Measurements from ENCODE around the gene FCER1A.

FCER1A gene

DNA sequence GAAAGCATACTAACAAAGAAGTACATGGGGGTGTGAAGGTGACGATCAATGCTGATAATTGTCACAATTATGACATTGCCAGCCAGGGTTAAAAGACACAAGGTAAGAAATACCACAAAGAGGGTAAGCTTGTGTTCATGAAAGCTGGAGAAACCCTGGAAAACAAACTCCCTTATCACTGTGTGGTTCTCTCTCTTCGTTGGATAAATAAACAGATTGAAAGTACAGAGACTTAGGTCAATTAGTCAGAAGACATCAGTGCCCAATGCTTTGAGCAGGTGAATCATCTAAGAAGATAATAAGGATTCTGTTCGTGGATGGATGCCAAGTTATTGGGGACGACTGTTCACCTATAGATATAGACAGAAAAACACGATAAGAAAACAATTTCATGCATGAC is 22.4 kb upstream of the FCER1A start:
- DNase-seq (ENCODE audit: low read depth) = no peak
- TF ChIP-seq CTCF (IDR thresholded peaks at IDR 0.05; ENCODE audit: control insufficient read depth, extremely low read depth, insufficient read depth) = no peak
- H3K4me3 ChIP-seq (ENCODE audit: low read depth, low read length) = no peak overlapping the region

DNA sequence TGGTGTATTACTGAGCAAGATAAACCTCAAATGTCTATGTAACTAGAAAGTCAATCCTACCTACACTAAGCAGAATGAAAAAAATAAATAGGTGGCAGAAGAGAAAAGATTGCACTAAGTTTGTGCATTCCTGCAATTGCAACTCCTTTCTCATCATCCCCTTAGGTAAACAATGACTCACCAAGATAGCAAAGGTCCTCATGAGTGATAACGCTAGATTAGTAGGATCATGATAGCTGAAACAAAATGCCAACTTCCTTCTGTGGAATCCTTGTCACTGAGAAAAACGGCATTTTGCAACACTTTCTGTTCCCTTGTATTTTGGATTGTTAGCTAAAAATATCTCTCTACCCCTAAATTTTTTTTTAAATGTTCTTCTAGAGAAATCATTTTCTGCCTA is 20.0 kb upstream of the FCER1A start:
- no peak for TF ChIP-seq CTCF (IDR thresholded peaks at IDR 0.05; ENCODE audit: control insufficient read depth, extremely low read depth, insufficient read depth)
- H3K4me3 ChIP-seq (ENCODE audit: low read depth, low read length) = no peak overlapping the region
- no peak for DNase-seq (ENCODE audit: low read depth)

- no peak overlapping the region for H3K4me3 ChIP-seq (ENCODE audit: low read depth, low read length)
- DNase-seq (ENCODE audit: low read depth) = no peak
- TF ChIP-seq CTCF (IDR thresholded peaks at IDR 0.05; ENCODE audit: control insufficient read depth, extremely low read depth, insufficient read depth) = no peak
Observed at GRCh38 chr1:159289060-159289459, 13.1 kb upstream of the FCER1A start.

- H3K4me3 ChIP-seq (ENCODE audit: low read depth, low read length) = no peak overlapping the region
- DNase-seq (ENCODE audit: low read depth) = no peak
- TF ChIP-seq CTCF (IDR thresholded peaks at IDR 0.05; ENCODE audit: control insufficient read depth, extremely low read depth, insufficient read depth) = no peak
Observed at GRCh38 chr1:159291424-159291823, 10.7 kb upstream of the FCER1A start.

DNA sequence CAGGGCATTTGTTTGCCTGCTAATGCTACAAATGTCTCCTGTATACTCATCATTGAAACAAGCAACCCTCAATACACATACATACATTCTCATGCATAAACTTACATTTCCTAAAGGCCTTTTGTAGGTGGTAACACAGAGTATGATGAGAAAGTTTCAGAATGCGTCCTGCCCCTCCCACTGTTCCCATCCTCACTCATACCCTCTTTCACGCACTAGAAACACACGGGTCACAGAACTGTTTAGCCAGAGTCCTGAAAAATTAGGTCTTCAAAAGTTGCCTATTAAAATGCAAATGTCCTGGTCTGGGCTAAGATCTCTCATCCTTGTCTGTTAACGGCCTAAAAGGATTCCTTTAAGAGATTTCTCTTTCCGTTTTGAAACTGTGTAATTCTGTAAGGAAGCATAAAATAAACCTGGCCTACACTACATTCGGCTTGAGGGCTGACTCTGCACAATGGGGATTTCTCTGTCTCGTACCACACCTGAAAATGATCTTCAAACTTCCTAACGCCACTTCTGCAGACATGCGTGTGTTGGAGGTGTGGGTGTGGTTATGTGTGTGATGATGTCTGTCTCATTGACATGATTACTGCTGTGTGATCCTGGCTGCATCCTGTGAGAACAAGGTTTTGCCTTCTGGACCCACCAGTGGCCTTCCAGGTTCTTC is 5.3 kb upstream of the FCER1A start:
- H3K4me3 ChIP-seq (ENCODE audit: low read depth, low read length) = no peak overlapping the region
- no peak for TF ChIP-seq CTCF (IDR thresholded peaks at IDR 0.05; ENCODE audit: control insufficient read depth, extremely low read depth, insufficient read depth)
- no peak for DNase-seq (ENCODE audit: low read depth)

- no peak for TF ChIP-seq CTCF (IDR thresholded peaks at IDR 0.05; ENCODE audit: control insufficient read depth, extremely low read depth, insufficient read depth)
- no peak for DNase-seq (ENCODE audit: low read depth)
- no peak overlapping the region for H3K4me3 ChIP-seq (ENCODE audit: low read depth, low read length)
Observed at GRCh38 chr1:159300146-159300545, 2.0 kb upstream of the FCER1A start.

- TF ChIP-seq CTCF (IDR thresholded peaks at IDR 0.05; ENCODE audit: control insufficient read depth, extremely low read depth, insufficient read depth) = no peak
- no peak for DNase-seq (ENCODE audit: low read depth)
Observed at GRCh38 chr1:159307346-159308020, 5.3 kb downstream of the FCER1A start.

More at GRCh38 chr1:159307346-159308020, 5.3 kb downstream of the FCER1A start:
- H3K4me3 ChIP-seq (ENCODE audit: low read depth, low read length) = no peak overlapping the region
